Cardiac atrium fibroblast (primary cell): Measurements from ENCODE around the gene PRDX3. TPM values are rescaled to one million over a fixed set of nuclear protein-coding genes. Genes with fewer than 3 reads are reported as not detected.

Source experiments
- total RNA-seq: library from RNA; depleted of rRNA; stranded (reverse); fragments of >200 nt; gene quantifications from 2 replicates; pipeline ENCODE4 v1.2.3, GENCODE V29; 2015

The PRDX3 gene
- total RNA-seq: 174 and 220 TPM in 2 replicates

GRCh38 chr10:119178372-119179119 is at the start of gene PRDX3:
Gene PRDX3 (minus strand): TSS chr10:119178812. CDS start chr10:119178790, 22 bp downstream.

GRCh38 chr10:119207366-119207666 is 28.7 kb upstream of the PRDX3 start, which contains the start of gene GRK5:
Gene GRK5 (plus strand): TSS chr10:119207571. CDS start chr10:119207918, 347 bp downstream.

GRCh38 chr10:119165171-119166117 is 13.2 kb downstream of the PRDX3 start, which contains the start of gene SFXN4:
Gene SFXN4 (minus strand): TSS chr10:119165714. CDS start chr10:119165647, 67 bp downstream.

Other genes starting within 250 kb of the PRDX3 start
- gene NANOS1, start 149.1 kb downstream of the PRDX3 start, total RNA-seq: 8.7 and 14.3 TPM in 2 replicates
- 62.8 and 75.0 TPM in 2 replicates for gene EIF3A, start 98.0 kb downstream of the PRDX3 start, total RNA-seq
- 64.1 and 90.6 TPM in 2 replicates for gene DENND10, start 74.7 kb downstream of the PRDX3 start, total RNA-seq
- 14.6 and 70.4 TPM in 2 replicates for gene SFXN4, start 13.1 kb downstream of the PRDX3 start, total RNA-seq
- 25.9 and 31.2 TPM in 2 replicates for gene GRK5, start 28.8 kb upstream of the PRDX3 start, total RNA-seq